ENCODE data around the gene ECHDC3.

- no peak for TF ChIP-seq CTCF (conservative IDR thresholded peaks at IDR 0.05; ENCODE audit: low read length)
- no peak for TF ChIP-seq EZH2phosphoT487 (IDR thresholded peaks at IDR 0.05; ENCODE audit: borderline replicate concordance, low read depth, low read length)
Observed at GRCh38 chr10:11716686-11717085, 25.5 kb upstream of the ECHDC3 start.
